ENCODE results near the gene TLE3. TPM values are rescaled to one million over a fixed set of nuclear protein-coding genes. Genes with fewer than 3 reads are reported as not detected.

The TLE3 gene
- total and polyA plus RNA-seq, 2 of the 13 experiments (the other 11 are each of a cell fraction or from before 2014, with no cell fraction given): 11.9 to 13.8 TPM

DNA sequence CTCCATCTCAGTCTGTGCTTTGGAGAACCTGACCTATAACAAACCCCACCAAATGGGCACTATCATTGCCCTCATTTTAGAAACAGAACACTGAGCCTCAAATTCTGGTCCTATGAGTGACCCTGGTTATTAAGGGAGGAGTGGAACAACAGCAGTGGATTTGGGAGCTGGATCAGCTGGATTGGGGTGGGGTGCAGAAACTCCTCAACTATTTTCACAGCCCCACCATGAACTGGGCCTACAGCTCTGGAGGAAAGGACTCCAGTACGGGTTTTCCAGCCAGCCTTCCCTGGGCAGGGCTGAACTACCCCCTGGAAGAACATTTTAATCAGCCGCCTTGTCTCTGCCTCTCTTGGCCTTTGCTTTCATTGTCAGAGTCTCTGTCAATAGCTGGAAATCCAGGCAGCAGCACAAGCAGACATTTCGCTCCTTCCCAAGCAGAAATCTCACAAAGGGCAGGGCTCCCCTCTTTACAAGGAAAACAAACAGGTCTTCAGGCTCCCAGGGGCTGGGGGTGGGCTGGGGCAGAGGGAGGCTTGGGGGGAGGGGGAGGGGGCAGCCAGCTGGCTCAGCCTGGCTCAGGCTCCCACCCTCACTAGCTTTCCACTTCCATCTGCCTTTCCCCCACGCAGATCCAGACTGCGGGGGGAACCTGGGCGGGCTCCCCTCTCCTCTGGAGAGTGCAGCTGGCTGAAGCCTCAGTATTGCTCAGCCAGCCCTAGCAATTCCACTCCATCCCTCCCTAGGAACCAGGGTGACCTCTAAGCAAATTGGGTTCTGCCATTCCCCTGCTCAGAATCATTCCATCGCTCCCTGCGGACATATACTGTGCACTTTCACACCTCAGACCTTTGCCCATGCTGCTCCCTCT lies 13.7 kb upstream of the TLE3 start (continued):
- TF ChIP-seq HNF4G (IDR thresholded peaks at IDR 0.05; ENCODE audit: borderline replicate concordance, low read depth, low read length) (no peak), HNF4G (CRISPR knock-in tag; IDR thresholded peaks at IDR 0.05; ENCODE audit: borderline replicate concordance, low read depth) (no peak), ASH2L (IDR thresholded peaks at IDR 0.05; ENCODE audit: insufficient read length, low read depth, low read length) (no peak), SOX13 (IDR thresholded peaks at IDR 0.05) (no peak), SOX13 (CRISPR knock-in tag; conservative IDR thresholded peaks at IDR 0.05 in 1 of 2, IDR thresholded peaks at IDR 0.05 in 1 of 2) (peak in 1 of 2 experiments; percentile 32; a peak in 1 of 4 replicates), ZNF296 (CRISPR knock-in tag; conservative IDR thresholded peaks at IDR 0.05) (no peak), CENPX (CRISPR knock-in tag; IDR thresholded peaks at IDR 0.05) (no peak), RNF2 (conservative IDR thresholded peaks at IDR 0.05; ENCODE audit: low read depth) (no peak)

DNA sequence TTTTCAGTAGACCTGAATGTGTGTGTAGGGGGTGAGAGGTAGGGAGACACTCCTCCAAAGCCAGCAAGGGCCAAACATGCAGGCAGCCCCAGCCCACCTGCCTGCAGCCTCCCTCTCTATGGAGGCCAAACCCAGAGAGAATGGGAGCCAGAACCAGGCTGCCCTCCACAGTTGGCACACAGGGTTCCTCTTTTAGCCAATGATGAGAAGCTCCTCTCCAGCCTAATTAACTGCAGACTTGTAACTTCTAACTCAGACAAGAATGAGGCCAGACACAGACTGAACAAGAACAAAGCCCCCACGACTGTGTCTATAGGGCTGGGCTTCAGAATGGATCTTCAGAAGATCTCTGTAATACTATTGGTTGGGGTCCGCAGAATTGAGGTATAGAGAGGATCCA lies 12.3 kb upstream of the TLE3 start:
- BruUV-seq (replicated peaks): no TSS peak
- H3K36me3 ChIP-seq (replicated peaks in 1 of 2; ENCODE audit: control insufficient read depth in 1 of 2, insufficient read depth in 2 of 2, low read length in 2 of 2): no peaks in the 10 kb centered on the region
- no peak overlapping the region for H3K27ac ChIP-seq (ENCODE audit: extremely low read length, insufficient read depth, low read length)
- H2AFZ ChIP-seq (ENCODE audit: low read length): no peak overlapping the region
- no peak for ATAC-seq
- intact Hi-C loops (cut with micrococcal nuclease; ENCODE audit: unreplicated experiment) (no loop called here), in situ Hi-C loops (cut with HindIII; ENCODE audit: extremely low pct_ligation_motif_present, low pct_unique_long_range_greater_than_20kb) (no loop called here)
- no peaks in the 10 kb centered on the region for H3K9me3 ChIP-seq (ENCODE audit: low read length)
- CTCF ChIA-PET (ENCODE audit: low intra/inter-chr PET ratio, low total read pairs): no interaction called here
- H3K27me3 ChIP-seq (ENCODE audit: control insufficient read depth in 1 of 2, insufficient read depth in 2 of 2, low read length in 2 of 2): peaks cover 8 to 67% of the 10 kb centered on the region in 2 experiments; a peak in 4 of 5 replicates
- H3K9ac ChIP-seq (ENCODE audit: insufficient read depth, low read depth, low read length): no peak overlapping the region
- peaks cover 12% of the 10 kb centered on the region for H3K4me1 ChIP-seq (ENCODE audit: insufficient read depth, low read length)
- peaks cover 3% of the 10 kb centered on the region; the same call in 1 of the 2 replicates for H4K20me1 ChIP-seq (ENCODE audit: insufficient read depth, low read length)
- no peak for FAIRE-seq
- POLR2A ChIA-PET: interaction anchor here (2.2 kb wide), 1 partner anchor 9 kb away, joined by 8 read pairs; no protein-coding TSS in a partner anchor
- 9% methylated on average over 2 of the region's 2 CpGs for WGBS (ENCODE audit: low lambda C conversion rate)
- H3K4me2 ChIP-seq (ENCODE audit: low read depth, low read length): no peak overlapping the region
- H3K4me3 ChIP-seq (replicated peaks in 1 of 3; ENCODE audit: insufficient read depth in 1 of 3, low read depth in 2 of 3, low read length in 3 of 3): no peak overlapping the region
- H3K79me2 ChIP-seq (ENCODE audit: insufficient read depth, low read length): no peaks in the 10 kb centered on the region
- no peak for DNase-seq (ENCODE audit: low spot score)
- no peak for TF ChIP-seq CHCHD3 (CRISPR knock-in tag; IDR thresholded peaks at IDR 0.05)
- no peak for TF ChIP-seq TOE1 (CRISPR knock-in tag; IDR thresholded peaks at IDR 0.05)
- TF ChIP-seq ZNF33B (CRISPR knock-in tag; IDR thresholded peaks at IDR 0.05): no peak
- no peak for TF ChIP-seq MBNL3 (CRISPR knock-in tag; conservative IDR thresholded peaks at IDR 0.05)
- TF ChIP-seq ZNF615 (CRISPR knock-in tag; IDR thresholded peaks at IDR 0.05; ENCODE audit: borderline replicate concordance): no peak
- TF ChIP-seq TMF1 (CRISPR knock-in tag; IDR thresholded peaks at IDR 0.05; ENCODE audit: low read depth): no peak
